T-helper 1 cell (primary cell): ENCODE data around the gene TMEM50B.
A peak's percentile ranks its signal among the peaks of the same experiment; 100 is the strongest.
"Not testable (repeated sequence)": the region's sequence is repeated elsewhere in the genome, so short reads cannot be mapped to it uniquely, and the experiment has no call there.

Source experiments
- DNase-seq, 5 donors: peaks; one replicate each; pipeline ENCODE4 v3.0.0-alpha.2; 2012 to 2020
- total RNA-seq, 4 donors: gene quantifications; one replicate each; lab custom pipeline; 2026; lab: John Stamatoyannopoulos, UW

TMEM50B gene
- total RNA-seq = 38.3 to 68.4 (median 58.3) reads per million in 4 donors

- DNase-seq = peak; percentile 93 to 96 (median 94)
Observed at GRCh38 chr21:33479679-33480480, at the start of gene TMEM50B. Gene TMEM50B (minus strand): TSS chr21:33479974. CDS start chr21:33468885, 11,089 bp downstream.

GRCh38 chr21:33522953-33523349 lies 43.2 kb upstream of the TMEM50B start:
- no peak for DNase-seq

- DNase-seq = no peak
Observed at GRCh38 chr21:33522297-33522952, 42.7 kb upstream of the TMEM50B start.

GRCh38 chr21:33518899-33519298 lies 39.1 kb upstream of the TMEM50B start:
- no peak for DNase-seq

- peak in 1 of 5 donors; percentile 23 for DNase-seq
Observed at GRCh38 chr21:33514229-33514628, 34.5 kb upstream of the TMEM50B start.

DNA sequence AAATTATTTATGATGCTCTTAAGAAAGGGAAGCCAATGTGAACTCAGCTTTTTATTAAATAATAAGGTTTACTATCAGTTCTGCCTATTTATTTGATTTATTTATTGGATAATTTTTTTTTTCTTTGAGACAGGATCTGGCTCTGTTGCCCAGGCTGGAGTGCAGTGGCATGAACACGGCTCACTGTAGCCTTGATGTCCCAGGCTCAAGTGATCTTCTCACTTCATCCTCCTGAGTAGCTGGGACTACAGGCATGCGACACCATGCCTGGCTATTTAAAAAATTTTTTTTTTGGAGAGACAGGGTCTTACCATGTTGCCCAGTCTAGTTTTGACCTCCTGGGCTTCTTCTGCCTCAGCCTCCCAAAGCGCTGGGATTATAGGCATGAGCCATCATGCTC lies 32.7 kb upstream of the TMEM50B start:
- no peak for DNase-seq

- no peak for DNase-seq
Observed at GRCh38 chr21:33511639-33512038, 31.9 kb upstream of the TMEM50B start.

- DNase-seq = no peak
Observed at GRCh38 chr21:33510826-33511225, 31.1 kb upstream of the TMEM50B start.

GRCh38 chr21:33507003-33507402 lies 27.2 kb upstream of the TMEM50B start:
- not testable (repeated sequence) for DNase-seq

GRCh38 chr21:33505833-33506232 lies 26.1 kb upstream of the TMEM50B start:
- no peak for DNase-seq

DNA sequence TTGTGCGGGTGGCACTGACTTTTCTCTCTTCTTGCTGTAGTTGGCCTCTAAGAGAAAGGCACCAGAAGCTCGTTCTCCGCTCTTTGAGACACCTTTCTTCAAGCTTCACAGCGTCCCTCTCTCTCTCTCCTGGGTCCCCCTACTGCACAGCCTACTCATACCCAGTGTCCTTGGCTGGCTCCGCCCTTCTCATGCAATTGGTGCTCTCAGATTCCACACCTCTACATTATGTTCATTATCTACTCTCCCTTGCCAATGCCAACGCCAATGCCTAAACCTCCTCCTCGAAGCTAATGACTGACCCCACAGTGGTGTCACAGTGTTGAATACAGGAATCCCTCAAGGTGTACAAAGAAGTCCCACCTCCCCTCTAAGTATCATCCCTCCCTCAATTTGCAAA lies 16.6 kb upstream of the TMEM50B start:
- DNase-seq = no peak

GRCh38 chr21:33495743-33496142 lies 16.0 kb upstream of the TMEM50B start:
- no peak for DNase-seq

DNA sequence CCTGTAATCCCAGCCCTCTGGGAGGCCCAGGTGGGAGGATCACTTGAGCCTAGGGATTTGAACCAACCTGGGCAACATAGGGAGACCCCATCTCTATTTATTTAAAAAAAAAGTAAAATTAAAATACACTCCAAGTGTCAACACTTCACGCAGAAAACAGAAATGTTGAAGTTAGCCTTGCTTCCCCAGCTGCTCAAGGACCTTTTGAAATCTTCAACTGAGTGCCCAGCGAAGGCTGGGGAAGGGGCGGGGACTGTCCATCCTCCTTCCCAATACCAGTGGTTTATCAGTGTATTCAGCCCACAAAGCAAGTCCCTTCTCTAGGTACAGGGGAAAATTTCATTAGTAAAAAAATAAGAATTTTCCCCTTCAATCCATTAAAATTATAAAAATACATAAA lies 14.0 kb upstream of the TMEM50B start:
- DNase-seq = no peak

- no peak for DNase-seq
Observed at GRCh38 chr21:33492571-33492970, 12.8 kb upstream of the TMEM50B start.

- peak; percentile 85 to 93 (median 88) for DNase-seq
Observed at GRCh38 chr21:33491373-33492102, 11.8 kb upstream of the TMEM50B start, which contains the start of gene DNAJC28. Gene DNAJC28 (minus strand): TSS chr21:33491716. CDS start chr21:33489393, 2,323 bp downstream.

DNA sequence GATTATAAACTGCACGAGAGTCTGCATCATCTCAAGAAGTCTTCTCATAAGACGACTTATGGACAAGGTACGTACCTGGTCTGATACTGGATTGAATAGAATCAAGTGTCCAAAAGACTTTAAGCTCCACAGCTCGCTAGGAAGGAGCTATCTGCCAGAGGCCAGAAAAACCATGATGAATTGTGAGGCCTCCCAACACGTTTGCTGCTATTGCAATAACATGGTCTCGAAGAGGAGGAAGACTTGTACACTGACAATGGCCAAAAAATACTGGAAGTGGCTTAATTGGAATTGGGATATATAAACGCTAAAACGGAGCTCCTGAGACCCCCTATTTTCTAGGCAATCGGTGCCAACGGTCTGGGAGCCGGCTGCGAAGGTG lies 11.2 kb upstream of the TMEM50B start:
- DNase-seq = no peak

- no peak for DNase-seq
Observed at GRCh38 chr21:33488936-33489335, 9.2 kb upstream of the TMEM50B start.

- DNase-seq = no peak
Observed at GRCh38 chr21:33487996-33488395, 8.2 kb upstream of the TMEM50B start.

DNA sequence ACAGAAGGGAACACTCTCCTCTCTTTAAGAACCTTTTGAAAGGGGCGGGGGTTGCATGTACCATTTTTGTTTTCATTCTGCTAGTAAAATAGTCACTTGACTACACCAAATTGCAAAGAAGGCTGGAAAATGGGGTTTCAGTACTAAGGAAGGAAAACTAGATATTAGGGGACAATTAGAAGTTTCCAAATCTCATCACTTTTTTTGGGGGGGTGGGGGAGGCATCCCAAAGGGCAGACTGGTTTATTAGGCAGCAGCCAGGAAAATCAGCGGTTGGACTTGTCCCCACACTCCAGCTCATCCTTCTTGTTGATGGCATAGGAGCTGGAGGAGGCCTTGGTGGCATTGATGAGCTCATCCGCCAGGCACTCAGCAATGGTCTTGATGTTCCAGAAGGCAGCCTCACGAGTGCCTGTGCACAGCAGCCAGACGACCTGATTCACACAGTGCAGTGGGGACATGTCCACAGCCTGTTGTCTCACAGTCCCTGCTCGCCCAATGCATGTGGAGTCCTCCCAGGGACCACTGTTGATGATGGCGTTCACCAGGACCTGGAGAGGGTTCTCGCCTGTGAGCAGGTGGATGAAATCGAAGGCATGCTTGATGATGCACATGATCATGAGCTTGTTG lies 1.7 kb upstream of the TMEM50B start:
- DNase-seq = no peak

DNA sequence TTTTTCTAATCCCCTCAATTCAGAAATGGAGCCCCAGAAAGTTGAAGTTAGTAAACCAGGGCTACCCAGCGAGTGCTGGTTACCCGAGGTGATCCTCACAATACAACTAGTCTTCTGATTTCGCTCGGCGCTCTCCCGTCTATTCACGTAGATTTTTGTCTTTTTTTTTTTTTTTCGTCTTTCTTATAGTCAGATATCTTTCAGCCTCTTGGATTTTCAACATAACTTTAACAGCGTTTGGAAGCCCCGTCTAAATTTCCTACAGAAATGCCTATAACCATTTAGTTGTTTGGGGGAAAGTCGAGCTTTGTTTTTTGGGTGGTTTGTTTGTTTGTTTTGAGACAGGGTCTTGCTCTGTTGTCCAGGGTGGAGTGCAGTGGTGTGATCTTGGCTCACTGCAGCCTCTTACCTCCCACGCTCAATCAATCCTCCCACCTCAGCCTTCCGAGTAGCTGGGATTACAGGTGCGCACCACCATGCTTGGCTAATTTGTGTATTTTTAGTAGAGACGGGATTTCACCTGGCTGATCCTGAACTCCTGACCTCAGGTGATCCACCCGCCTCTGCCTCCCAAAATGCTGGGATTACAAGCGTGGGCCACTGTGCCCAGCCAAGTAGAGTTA lies 818 bp upstream of the TMEM50B start:
- no peak for DNase-seq

DNA sequence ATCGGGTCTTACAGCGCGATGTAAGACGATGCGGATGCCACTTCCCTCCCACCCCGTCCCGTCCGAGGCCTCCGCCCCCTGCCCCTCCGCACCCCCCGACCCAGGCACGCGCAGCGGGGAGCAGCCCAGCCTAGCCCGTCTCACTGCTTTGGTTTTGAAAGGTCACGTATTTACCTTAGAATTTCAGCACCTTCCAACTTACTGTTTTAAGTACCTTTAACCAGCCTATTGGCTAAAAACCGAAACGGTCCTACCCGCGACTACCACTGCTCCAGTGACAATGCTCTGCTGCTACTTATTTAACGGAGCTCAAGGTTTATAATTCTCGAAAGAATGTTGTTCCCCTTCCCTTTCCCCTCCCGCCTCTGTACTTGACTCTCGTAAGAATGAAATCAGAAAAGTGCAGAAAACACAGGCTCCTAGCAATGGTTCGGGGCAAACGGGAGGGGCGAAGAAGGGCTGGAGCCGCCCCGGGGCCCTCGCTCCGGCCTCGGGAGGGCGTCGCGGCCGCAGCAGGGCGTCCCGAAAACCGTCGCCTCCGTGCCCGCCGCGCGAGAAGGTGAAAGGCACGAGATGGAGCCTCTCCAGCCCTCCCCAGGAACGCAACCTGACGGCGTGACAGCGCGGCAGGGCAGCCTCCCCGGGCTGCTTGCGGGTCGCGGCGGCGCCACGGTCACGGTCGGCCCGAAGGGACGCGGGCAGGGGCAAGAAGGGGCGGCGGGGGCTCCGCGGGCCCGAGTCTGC lies 667 bp downstream of the TMEM50B start:
- DNase-seq = peak; percentile 16 to 45 (median 32)

DNA sequence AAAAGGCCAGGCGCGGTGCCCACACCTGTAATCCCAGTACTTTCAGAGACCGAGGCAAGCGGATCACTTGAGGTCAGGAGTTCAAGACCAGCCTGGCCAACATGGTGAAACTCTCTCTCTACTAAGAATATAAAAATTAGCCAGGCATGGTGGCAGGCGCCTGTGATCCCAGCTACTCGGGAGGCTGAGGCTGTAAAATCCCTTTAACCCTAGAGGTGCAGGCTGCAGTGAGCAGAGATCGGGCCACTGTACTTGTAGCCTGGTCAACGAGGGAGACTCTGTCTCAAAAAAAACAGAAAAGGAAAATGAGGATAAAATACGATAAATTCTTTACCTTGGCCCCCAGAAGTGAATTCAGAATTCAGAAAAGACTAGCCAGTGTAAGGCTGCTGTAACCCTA lies 1.6 kb downstream of the TMEM50B start:
- no peak for DNase-seq
